OCI-LY3 (cell line): Measurements from ENCODE around the gene RABL2A.
"Not testable (repeated sequence)": the region's sequence is repeated elsewhere in the genome, so short reads cannot be mapped to it uniquely, and the experiment has no call there.

Experiments
- CTCF ChIP-seq: fragments of 200-600, 300-600 bp; sonication (generic); IDR thresholded peaks from 2 replicates; pipeline ENCODE4 v1.5.1; 2014; ENCODE audit warnings: antibody characterized with exemption, low read length, low read depth
- EZH2phosphoT487 ChIP-seq: fragments of 200-600 bp; shearing (Covaris generic); IDR thresholded peaks from 2 replicates; pipeline ENCODE4 v1.6.1; 2018; ENCODE audit warnings: antibody characterized with exemption, mixed run types, low read depth

- not testable (repeated sequence) for TF ChIP-seq CTCF, EZH2phosphoT487
Measured at GRCh38 chr2:113625906-113626305, 1.2 kb upstream of the RABL2A start.
